NCI-H2107 treated with DMSO at 0.1 percent for 48 hours (cell line): ENCODE measurements around the gene BAZ2B.
"Not testable (repeated sequence)": the region's sequence is repeated elsewhere in the genome, so short reads cannot be mapped to it uniquely, and the experiment has no call there.

Experiments
- DNase-seq: peaks from one replicate; lab custom pipeline; 2025; ENCODE audit not compliant: unreplicated experiment; lab: John Stamatoyannopoulos, UW

The BAZ2B gene

GRCh38 chr2:159438284-159438683, 178.1 kb downstream of the BAZ2B start:
- no peak for DNase-seq

- DNase-seq, result no peak
These were observed 183.7 kb downstream of the BAZ2B start for GRCh38 chr2:159432610-159433009.

- DNase-seq, result no peak
These were observed 189.3 kb downstream of the BAZ2B start for GRCh38 chr2:159427048-159427447.

GRCh38 chr2:159419403-159419802, 196.9 kb downstream of the BAZ2B start:
- DNase-seq, result no peak

- no peak for DNase-seq
These were observed 204.9 kb downstream of the BAZ2B start for GRCh38 chr2:159411460-159411859.

- no peak for DNase-seq
These were observed 206.1 kb downstream of the BAZ2B start for GRCh38 chr2:159410276-159410675.

- DNase-seq, result no peak
These were observed 207.1 kb downstream of the BAZ2B start for GRCh38 chr2:159409116-159409800.

- DNase-seq, result no peak
These were observed 213.6 kb downstream of the BAZ2B start for GRCh38 chr2:159402790-159403189.

- DNase-seq, result not testable (repeated sequence)
These were observed 214.2 kb downstream of the BAZ2B start for GRCh38 chr2:159402160-159402559.

- DNase-seq, result peak; percentile 29
These were observed 216.5 kb downstream of the BAZ2B start for GRCh38 chr2:159399716-159400415.

- peak; percentile 53 for DNase-seq
These were observed 219.5 kb downstream of the BAZ2B start for GRCh38 chr2:159396799-159397198.

- DNase-seq, result no peak
These were observed 233.8 kb downstream of the BAZ2B start for GRCh38 chr2:159382447-159383028.

GRCh38 chr2:159381574-159381973, 234.8 kb downstream of the BAZ2B start:
- DNase-seq, result no peak

GRCh38 chr2:159380685-159381239, 235.6 kb downstream of the BAZ2B start:
- no peak for DNase-seq

- DNase-seq, result no peak
These were observed 237.2 kb downstream of the BAZ2B start for GRCh38 chr2:159379181-159379580.

GRCh38 chr2:159375241-159375640, 241.1 kb downstream of the BAZ2B start:
- no peak for DNase-seq

- DNase-seq, result no peak
These were observed 244.8 kb downstream of the BAZ2B start for GRCh38 chr2:159371506-159371905.

- DNase-seq, result no peak
These were observed 249.8 kb downstream of the BAZ2B start for GRCh38 chr2:159366538-159366937.

GRCh38 chr2:159362816-159363251, 253.5 kb downstream of the BAZ2B start:
- DNase-seq, result no peak

GRCh38 chr2:159362094-159362493, 254.3 kb downstream of the BAZ2B start:
- no peak for DNase-seq

GRCh38 chr2:159361603-159362002, 254.7 kb downstream of the BAZ2B start:
- not testable (repeated sequence) for DNase-seq

GRCh38 chr2:159356053-159356554, 260.2 kb downstream of the BAZ2B start:
- no peak for DNase-seq
